ENCODE data around the gene DNASE1. TPM values are rescaled to one million over a fixed set of nuclear protein-coding genes. Genes with fewer than 3 reads are reported as not detected.

The DNASE1 gene
- polyA plus RNA-seq, 1 experiment: 8.0 TPM

GRCh38 chr16:3642397-3643094 lies 11.9 kb upstream of the DNASE1 start:
- Histone ChIP-seq H3K27ac (ENCODE audit: low read depth, low read length) (no peak overlapping the region), H3K9me3 (ENCODE audit: control insufficient read depth, insufficient read depth, low read length) (peaks cover 4% of the 10 kb centered on the region; the same call in 1 of the 2 replicates), H3K27me3 (ENCODE audit: control insufficient read depth, insufficient read depth, low read length) (no peaks in the 10 kb centered on the region), H3K4me3 (ENCODE audit: low read depth, low read length) (no peak overlapping the region)
- DNase-seq (ENCODE audit: low read depth, low spot score): no peak
- no peak for TF ChIP-seq CTCF (IDR thresholded peaks at IDR 0.05; ENCODE audit: low read depth, low read length)
- ChIA-PET CTCF (interaction anchor here (0.7 kb wide), 1 partner anchor 20 kb away, joined by 3 read pairs; no protein-coding TSS in a partner anchor), POLR2A (no interaction called here)

GRCh38 chr16:3643095-3643730 lies 11.3 kb upstream of the DNASE1 start:
- CTCF ChIA-PET: interaction anchor here (0.7 kb wide), 1 partner anchor 21 kb away, joined by 3 read pairs; no protein-coding TSS in a partner anchor
- no peak for TF ChIP-seq CTCF (IDR thresholded peaks at IDR 0.05; ENCODE audit: low read depth, low read length)

GRCh38 chr16:3645108-3645503 lies 9.4 kb upstream of the DNASE1 start:
- Histone ChIP-seq H3K27me3 (ENCODE audit: control insufficient read depth, insufficient read depth, low read length) (no peaks in the 10 kb centered on the region), H3K4me3 (ENCODE audit: low read depth, low read length) (no peak overlapping the region), H3K9me3 (ENCODE audit: control insufficient read depth, insufficient read depth, low read length) (no peaks in the 10 kb centered on the region; the same call in 1 of the 2 replicates), H3K27ac (ENCODE audit: low read depth, low read length) (peak overlapping the region; percentile 70)
- TF ChIP-seq CTCF (IDR thresholded peaks at IDR 0.05; ENCODE audit: low read depth, low read length): no peak
- ChIA-PET POLR2A (interaction anchor here (0.7 to 1.0 kb wide), 2 partner anchors 79 to 109 kb away, joined by 3 to 5 read pairs; no protein-coding TSS in a partner anchor), CTCF (no interaction called here)
- DNase-seq (ENCODE audit: low read depth, low spot score): no peak

More at GRCh38 chr16:3643095-3643730, 11.3 kb upstream of the DNASE1 start:
- Histone ChIP-seq H3K9me3 (ENCODE audit: control insufficient read depth, insufficient read depth, low read length) (peaks cover 3% of the 10 kb centered on the region; the same call in 1 of the 2 replicates), H3K27me3 (ENCODE audit: control insufficient read depth, insufficient read depth, low read length) (no peaks in the 10 kb centered on the region), H3K27ac (ENCODE audit: low read depth, low read length) (no peak overlapping the region), H3K4me3 (ENCODE audit: low read depth, low read length) (no peak overlapping the region)
- no peak for DNase-seq (ENCODE audit: low read depth, low spot score)
- POLR2A ChIA-PET: no interaction called here

- POLR2A ChIA-PET: interaction anchor here (0.5 to 1.0 kb wide), 2 partner anchors 9 to 109 kb away, joined by 3 to 5 read pairs; no protein-coding TSS in a partner anchor
- no peak for TF ChIP-seq CTCF (IDR thresholded peaks at IDR 0.05; ENCODE audit: low read depth, low read length)
- Histone ChIP-seq H3K9me3 (ENCODE audit: control insufficient read depth, insufficient read depth, low read length) (no peaks in the 10 kb centered on the region; the same call in 1 of the 2 replicates), H3K27me3 (ENCODE audit: control insufficient read depth, insufficient read depth, low read length) (no peaks in the 10 kb centered on the region), H3K27ac (ENCODE audit: low read depth, low read length) (peak overlapping the region; percentile 73), H3K4me3 (ENCODE audit: low read depth, low read length) (no peak overlapping the region)
- CTCF ChIA-PET: no interaction called here
- peak; percentile 41 for DNase-seq (ENCODE audit: low read depth, low spot score)
These were observed 8.8 kb upstream of the DNASE1 start for GRCh38 chr16:3645504-3646347.

All from AG04450 (cell line).